Glutamatergic neuron (in vitro differentiated cells): ENCODE results near the gene LDLRAD3. TPM values are rescaled to one million over a fixed set of nuclear protein-coding genes. Genes with fewer than 3 reads are reported as not detected.

Experiments
- DNase-seq: peaks from one replicate; pipeline ENCODE4 v3.0.0; 2022
- H3K27ac Mint-ChIP-seq: one replicate; pipeline ENCODE4 v1.8.0; 2020; ENCODE audit warnings: mild to moderate bottlenecking, mixed read lengths, inconsistent platforms; ENCODE audit not compliant: unreplicated experiment
- H3K27me3 Mint-ChIP-seq: one replicate; pipeline ENCODE4 v1.8.0; 2020; ENCODE audit warnings: mild to moderate bottlenecking, moderate library complexity, mixed read lengths, inconsistent platforms; ENCODE audit not compliant: unreplicated experiment
- H3K36me3 Mint-ChIP-seq: one replicate; pipeline ENCODE4 v1.8.0; 2020; ENCODE audit warnings: mild to moderate bottlenecking, mixed read lengths, inconsistent platforms; ENCODE audit not compliant: unreplicated experiment
- H3K4me1 Mint-ChIP-seq: one replicate; pipeline ENCODE4 v1.8.0; 2020; ENCODE audit warnings: mild to moderate bottlenecking, low read depth, mixed read lengths, inconsistent platforms; ENCODE audit not compliant: unreplicated experiment
- H3K4me3 Mint-ChIP-seq: one replicate; pipeline ENCODE4 v1.8.0; 2020; ENCODE audit warnings: mild to moderate bottlenecking, mixed read lengths, inconsistent platforms; ENCODE audit not compliant: unreplicated experiment
- H3K9me3 Mint-ChIP-seq: one replicate; pipeline ENCODE4 v1.8.0; 2020; ENCODE audit warnings: mild to moderate bottlenecking, moderate library complexity, mixed read lengths, inconsistent platforms; ENCODE audit not compliant: unreplicated experiment
- CTCF ChIP-seq: fragments of 200-600 bp; sonication (generic); IDR thresholded peaks from one replicate; pipeline ENCODE4 v1.5.0; 2021; ENCODE audit not compliant: partially characterized antibody, unreplicated experiment
- long read RNA-seq: library from polyadenylated mRNA; unstranded; transcript quantifications from one replicate; pipeline ENCODE4 v2.0.0, GENCODE V29; 2020; ENCODE audit not compliant: unreplicated experiment
- total RNA-seq: library from RNA; stranded (reverse); fragmentation: NEBNext Ultra II Directional; extraction: Animal tissue kit (Norgen Biotek cat#: 25700); gene quantifications from one replicate; pipeline ENCODE4 v1.2.1, GENCODE V29; 2021; ENCODE audit not compliant: unreplicated experiment

Gene LDLRAD3
- 59.9 TPM for total RNA-seq
- long read RNA-seq, transcript LDLRAD3-201 (6 exons, 3,798 nt), result major isoform, 6 of 7 reads
- long read RNA-seq, partial matches to known transcripts, result 0 of 7 reads
- long read RNA-seq, other reads (novel, unspliced or antisense), result 1 of 7 reads

- peaks cover 37% of the 10 kb centered on the region for H3K4me1 Mint-ChIP-seq
- H3K9me3 Mint-ChIP-seq, result peaks cover 12% of the 10 kb centered on the region
- H3K36me3 Mint-ChIP-seq, result peaks cover 7% of the 10 kb centered on the region
These were observed at the start of gene LDLRAD3 for GRCh38 chr11:35943713-35944502. Gene LDLRAD3 (plus strand): TSS chr11:35944062. CDS start chr11:35944099, 37 bp downstream.

GRCh38 chr11:35897019-35897418 lies 46.8 kb upstream of the LDLRAD3 start:
- H3K27me3 Mint-ChIP-seq, result peaks cover 5% of the 10 kb centered on the region
- H3K27ac Mint-ChIP-seq, result no peak overlapping the region
- DNase-seq, result no peak
- no peak for TF ChIP-seq CTCF
- no peak overlapping the region for H3K4me3 Mint-ChIP-seq
- no peaks in the 10 kb centered on the region for H3K9me3 Mint-ChIP-seq
- peaks cover 3% of the 10 kb centered on the region for H3K36me3 Mint-ChIP-seq
- H3K4me1 Mint-ChIP-seq, result no peaks in the 10 kb centered on the region

More at GRCh38 chr11:35943713-35944502, at the start of gene LDLRAD3:
- H3K27me3 Mint-ChIP-seq, result peaks cover 5% of the 10 kb centered on the region
- no peak for TF ChIP-seq CTCF
- peak within 1 kb of the TSS; percentile 93 for H3K27ac Mint-ChIP-seq
- peak within 1 kb of the TSS; percentile 96 for H3K4me3 Mint-ChIP-seq
- peak; percentile 80 for DNase-seq

GRCh38 chr11:35902961-35903360 lies 40.9 kb upstream of the LDLRAD3 start:
- H3K9me3 Mint-ChIP-seq, result no peaks in the 10 kb centered on the region
- DNase-seq, result no peak
- H3K27ac Mint-ChIP-seq, result no peak overlapping the region
- H3K4me1 Mint-ChIP-seq, result no peaks in the 10 kb centered on the region
- peaks cover 19% of the 10 kb centered on the region for H3K36me3 Mint-ChIP-seq
- no peaks in the 10 kb centered on the region for H3K27me3 Mint-ChIP-seq
- no peak overlapping the region for H3K4me3 Mint-ChIP-seq
- no peak for TF ChIP-seq CTCF

- no peak for TF ChIP-seq CTCF
- Mint-ChIP-seq H3K27ac (no peak overlapping the region), H3K9me3 (no peaks in the 10 kb centered on the region), H3K27me3 (no peaks in the 10 kb centered on the region), H3K4me3 (no peak overlapping the region), H3K36me3 (peaks cover 22% of the 10 kb centered on the region), H3K4me1 (no peaks in the 10 kb centered on the region)
- DNase-seq, result no peak
These were observed 38.1 kb upstream of the LDLRAD3 start for GRCh38 chr11:35905646-35906276.

- Mint-ChIP-seq H3K4me3 (no peak overlapping the region), H3K9me3 (no peaks in the 10 kb centered on the region), H3K36me3 (peaks cover 22% of the 10 kb centered on the region), H3K27ac (no peak overlapping the region), H3K4me1 (no peaks in the 10 kb centered on the region), H3K27me3 (no peaks in the 10 kb centered on the region)
- DNase-seq, result no peak
- no peak for TF ChIP-seq CTCF
These were observed 37.6 kb upstream of the LDLRAD3 start for GRCh38 chr11:35906277-35906661.
